ENCODE measurements around the gene KRTAP10-2. TPM values are rescaled to one million over a fixed set of nuclear protein-coding genes. Genes with fewer than 3 reads are reported as not detected.

KRTAP10-2 gene
- total and polyA plus RNA-seq, 9 of the 15 experiments (the other 6 are each of a cell fraction or from before 2014, with no cell fraction given): not detected

DNA sequence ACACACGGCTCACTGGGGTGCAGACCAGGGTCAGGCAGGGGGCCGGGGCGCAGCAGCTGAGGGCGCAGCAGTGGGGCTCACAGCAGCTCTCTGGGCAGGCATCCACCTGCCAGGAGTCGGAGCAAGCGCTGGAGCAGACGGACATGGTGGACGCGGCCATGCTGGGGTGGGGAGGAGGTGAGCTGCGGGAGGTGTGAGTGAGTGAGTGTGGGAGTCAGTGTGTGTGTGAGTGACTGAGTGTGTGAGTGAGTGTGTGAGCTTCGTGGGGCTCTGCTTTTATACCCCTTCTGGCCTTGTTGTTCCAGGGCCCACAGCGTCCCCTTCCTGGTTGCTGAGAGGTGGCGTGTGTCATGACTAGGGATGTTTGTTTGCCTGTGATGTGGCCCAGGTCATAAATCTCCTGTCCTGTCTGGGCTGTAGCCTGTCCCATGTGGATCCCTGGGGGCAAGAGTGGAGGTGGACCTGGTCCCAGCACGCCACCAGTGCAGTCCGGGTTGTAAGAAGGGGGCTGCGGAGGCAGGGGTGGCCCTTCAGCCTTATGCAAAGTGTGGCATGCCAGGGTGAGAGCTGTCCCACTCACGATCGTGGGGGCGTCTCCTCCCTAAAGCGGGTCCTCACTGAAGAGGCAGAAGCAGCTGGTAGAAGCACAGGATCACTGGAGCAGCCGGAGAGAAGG, 11.2 kb downstream of the KRTAP10-2 start, which contains the start of gene KRTAP10-1:
TSS of gene KRTAP10-1 (minus strand) at position 205 of the 676 bp plus-strand sequence. CDS start at position 160, 45 bp downstream.
- Histone ChIP-seq H2AFZ (ENCODE audit: low read depth, low read length) (no peak within 1 kb of the TSS), H4K20me1 (replicated peaks; ENCODE audit: control insufficient read depth, insufficient read depth, low read length) (no peaks in the 10 kb centered on the region), H3K27me3 (ENCODE audit: control insufficient read depth in 2 of 2, insufficient read depth in 2 of 2, low read length in 2 of 2) (peaks cover 5 to 31% of the 10 kb centered on the region in 2 experiments; a peak in 4 of 5 replicates), H3K79me2 (ENCODE audit: control insufficient read depth, insufficient read depth, low read length) (no peaks in the 10 kb centered on the region), H3K4me2 (ENCODE audit: insufficient read depth, low read length) (no peak within 1 kb of the TSS), H3K9me3 (replicated peaks; ENCODE audit: control insufficient read depth, insufficient read depth, low read depth, low read length) (no peaks in the 10 kb centered on the region), H3K9me1 (ENCODE audit: control insufficient read depth, insufficient read depth, low read length) (no peaks in the 10 kb centered on the region), H3K36me3 (ENCODE audit: control insufficient read depth, insufficient read depth, low read length) (no peaks in the 10 kb centered on the region), H3K27ac (ENCODE audit: extremely low read depth, low read depth, low read length) (no peak within 1 kb of the TSS), H3K9ac (ENCODE audit: insufficient read depth in 1 of 2, low read depth in 2 of 2, low read length in 2 of 2) (no peak within 1 kb of the TSS), H3K4me1 (replicated peaks in 1 of 2; ENCODE audit: control insufficient read depth in 2 of 2, insufficient read depth in 2 of 2, low read length in 2 of 2) (peaks cover 0 to 5% of the 10 kb centered on the region in 2 experiments; a peak in 2 of 5 replicates), H3K4me3 (no peak within 1 kb of the TSS)
- DNase-seq (ENCODE audit: extremely low read depth in 1 of 4, low spot score in 3 of 4) (no peak), FAIRE-seq (no peak), ATAC-seq (no peak)
- in situ Hi-C loops (cut with MboI) (no loop called here), intact Hi-C loops (cut with micrococcal nuclease) (no loop called here)
- POLR2A ChIA-PET: interaction anchor here (0.6 to 0.9 kb wide), 3 partner anchors 9 to 35 kb away, joined by 3 to 4 read pairs (median 3); no protein-coding TSS in a partner anchor
- under 1% methylated on average over 21 of the region's 21 CpGs for WGBS (ENCODE audit: insufficient coverage, low coverage, missing lambda C conversion rate)
- TF ChIP-seq, protein P1, sequence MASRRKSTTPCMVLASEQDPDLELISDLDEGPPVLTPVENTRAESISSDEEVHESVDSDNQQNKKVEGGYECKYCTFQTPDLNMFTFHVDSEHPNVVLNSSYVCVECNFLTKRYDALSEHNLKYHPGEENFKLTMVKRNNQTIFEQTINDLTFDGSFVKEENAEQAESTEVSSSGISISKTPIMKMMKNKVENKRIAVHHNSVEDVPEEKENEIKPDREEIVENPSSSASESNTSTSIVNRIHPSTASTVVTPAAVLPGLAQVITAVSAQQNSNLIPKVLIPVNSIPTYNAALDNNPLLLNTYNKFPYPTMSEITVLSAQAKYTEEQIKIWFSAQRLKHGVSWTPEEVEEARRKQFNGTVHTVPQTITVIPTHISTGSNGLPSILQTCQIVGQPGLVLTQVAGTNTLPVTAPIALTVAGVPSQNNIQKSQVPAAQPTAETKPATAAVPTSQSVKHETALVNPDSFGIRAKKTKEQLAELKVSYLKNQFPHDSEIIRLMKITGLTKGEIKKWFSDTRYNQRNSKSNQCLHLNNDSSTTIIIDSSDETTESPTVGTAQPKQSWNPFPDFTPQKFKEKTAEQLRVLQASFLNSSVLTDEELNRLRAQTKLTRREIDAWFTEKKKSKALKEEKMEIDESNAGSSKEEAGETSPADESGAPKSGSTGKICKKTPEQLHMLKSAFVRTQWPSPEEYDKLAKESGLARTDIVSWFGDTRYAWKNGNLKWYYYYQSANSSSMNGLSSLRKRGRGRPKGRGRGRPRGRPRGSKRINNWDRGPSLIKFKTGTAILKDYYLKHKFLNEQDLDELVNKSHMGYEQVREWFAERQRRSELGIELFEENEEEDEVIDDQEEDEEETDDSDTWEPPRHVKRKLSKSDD (conservative IDR thresholded peaks at IDR 0.05; ENCODE audit: low read length): no peak
- peak; percentile 74 for TF ChIP-seq MEIS2 (IDR thresholded peaks at IDR 0.05; ENCODE audit: partially characterized antibody)
- no peak for TF ChIP-seq FOXK2 (conservative IDR thresholded peaks at IDR 0.05 in 1 of 2, IDR thresholded peaks at IDR 0.05 in 1 of 2; ENCODE audit: low read depth in 2 of 2)
- no peak for TF ChIP-seq HDAC8 (tag; IDR thresholded peaks at IDR 0.05)
- TF ChIP-seq ESRRA (IDR thresholded peaks at IDR 0.05; ENCODE audit: borderline replicate concordance, low read depth): no peak
- TF ChIP-seq, protein P2, sequence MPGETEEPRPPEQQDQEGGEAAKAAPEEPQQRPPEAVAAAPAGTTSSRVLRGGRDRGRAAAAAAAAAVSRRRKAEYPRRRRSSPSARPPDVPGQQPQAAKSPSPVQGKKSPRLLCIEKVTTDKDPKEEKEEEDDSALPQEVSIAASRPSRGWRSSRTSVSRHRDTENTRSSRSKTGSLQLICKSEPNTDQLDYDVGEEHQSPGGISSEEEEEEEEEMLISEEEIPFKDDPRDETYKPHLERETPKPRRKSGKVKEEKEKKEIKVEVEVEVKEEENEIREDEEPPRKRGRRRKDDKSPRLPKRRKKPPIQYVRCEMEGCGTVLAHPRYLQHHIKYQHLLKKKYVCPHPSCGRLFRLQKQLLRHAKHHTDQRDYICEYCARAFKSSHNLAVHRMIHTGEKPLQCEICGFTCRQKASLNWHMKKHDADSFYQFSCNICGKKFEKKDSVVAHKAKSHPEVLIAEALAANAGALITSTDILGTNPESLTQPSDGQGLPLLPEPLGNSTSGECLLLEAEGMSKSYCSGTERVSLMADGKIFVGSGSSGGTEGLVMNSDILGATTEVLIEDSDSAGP (CRISPR knock-in tag; IDR thresholded peaks at IDR 0.05): no peak
- no peak for TF ChIP-seq ZNF212 (CRISPR knock-in tag; IDR thresholded peaks at IDR 0.05)
- no peak for TF ChIP-seq CTBP1 (IDR thresholded peaks at IDR 0.05; ENCODE audit: borderline replicate concordance)
- no peak for TF ChIP-seq CXXC5 (CRISPR knock-in tag; IDR thresholded peaks at IDR 0.05)
- TF ChIP-seq, protein P3, sequence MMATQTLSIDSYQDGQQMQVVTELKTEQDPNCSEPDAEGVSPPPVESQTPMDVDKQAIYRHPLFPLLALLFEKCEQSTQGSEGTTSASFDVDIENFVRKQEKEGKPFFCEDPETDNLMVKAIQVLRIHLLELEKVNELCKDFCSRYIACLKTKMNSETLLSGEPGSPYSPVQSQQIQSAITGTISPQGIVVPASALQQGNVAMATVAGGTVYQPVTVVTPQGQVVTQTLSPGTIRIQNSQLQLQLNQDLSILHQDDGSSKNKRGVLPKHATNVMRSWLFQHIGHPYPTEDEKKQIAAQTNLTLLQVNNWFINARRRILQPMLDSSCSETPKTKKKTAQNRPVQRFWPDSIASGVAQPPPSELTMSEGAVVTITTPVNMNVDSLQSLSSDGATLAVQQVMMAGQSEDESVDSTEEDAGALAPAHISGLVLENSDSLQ (IDR thresholded peaks at IDR 0.05): peak; percentile 62
- TF ChIP-seq YBX1 (IDR thresholded peaks at IDR 0.05): no peak
- TF ChIP-seq, protein P4, sequence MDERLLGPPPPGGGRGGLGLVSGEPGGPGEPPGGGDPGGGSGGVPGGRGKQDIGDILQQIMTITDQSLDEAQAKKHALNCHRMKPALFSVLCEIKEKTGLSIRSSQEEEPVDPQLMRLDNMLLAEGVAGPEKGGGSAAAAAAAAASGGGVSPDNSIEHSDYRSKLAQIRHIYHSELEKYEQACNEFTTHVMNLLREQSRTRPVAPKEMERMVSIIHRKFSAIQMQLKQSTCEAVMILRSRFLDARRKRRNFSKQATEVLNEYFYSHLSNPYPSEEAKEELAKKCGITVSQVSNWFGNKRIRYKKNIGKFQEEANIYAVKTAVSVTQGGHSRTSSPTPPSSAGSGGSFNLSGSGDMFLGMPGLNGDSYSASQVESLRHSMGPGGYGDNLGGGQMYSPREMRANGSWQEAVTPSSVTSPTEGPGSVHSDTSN (CRISPR knock-in tag; IDR thresholded peaks at IDR 0.05; ENCODE audit: low read depth): no peak
- TF ChIP-seq, protein P4 (tag; conservative IDR thresholded peaks at IDR 0.05; ENCODE audit: low read depth): peak; percentile 72
- no TSS peak for BruUV-seq (replicated peaks)
- CTCF ChIA-PET (ENCODE audit: low intra/inter-chr PET ratio): no interaction called here

Measured in K562 (cell line).